H1 (cell line): ENCODE measurements around the gene SHQ1. TPM values are rescaled to one million over a fixed set of nuclear protein-coding genes. Genes with fewer than 3 reads are reported as not detected.

Experiments used
- CBX5 ChIP-seq: fragments of 300-800, 300-1000 bp; sonication (generic); IDR thresholded peaks from 2 replicates; pipeline ENCODE4 v1.7.1; 2016; ENCODE audit warnings: antibody characterized with exemption, low read length, low read depth
- KDM4A ChIP-seq: IDR thresholded peaks from one replicate; pipeline ENCODE4 v1.7.1; 2012; ENCODE audit warnings: low read depth, mild to moderate bottlenecking, moderate library complexity, low read length, inconsistent platforms; ENCODE audit not compliant: severe bottlenecking
- SP2 ChIP-seq: IDR thresholded peaks from 2 replicates; pipeline ENCODE4 v1.6.1; 2012; ENCODE audit warnings: mild to moderate bottlenecking, low read length, inconsistent platforms
- SUZ12 ChIP-seq: fragments of 200-600 bp; sonication (generic); IDR thresholded peaks from 2 replicates; pipeline ENCODE4 v1.6.1; 2012; ENCODE audit warnings: mild to moderate bottlenecking, inconsistent platforms, low read length, moderate library complexity, mixed read lengths
- polyA plus RNA-seq, 7 experiments: library from polyadenylated mRNA; depleted of rRNA in 3 of 7; stranded (reverse) in 5 of 7; unstranded in 2 of 7; fragments of >200 nt in 5 of 7; fragments of 200-250 nt in 2 of 7; gene quantifications; 1 replicate in 5 of 7; 2 replicates in 1 of 7; 4 replicates in 1 of 7; pipeline versions ENCODE4 v1.2.1 to v1.2.3, GENCODE V29; 2011 to 2013; ENCODE audit warnings: missing spikeins in 2 of 7, mixed read lengths in 2 of 7
- total RNA-seq: library from RNA; stranded (reverse); fragmentation: NEBNext Ultra II Directional; extraction: Animal tissue kit (Norgen Biotek cat#: 25700); gene quantifications from 2 replicates; pipeline ENCODE4 v1.2.1, GENCODE V29; 2021
- TF ChIP-seq, protein P1 (sequence below), 3 experiments: IDR thresholded peaks; 1 replicate in 2 of 3; 2 replicates in 1 of 3; pipeline versions ENCODE4 v1.5.1 to v1.6.1; 2011; ENCODE audit warnings: low read length in 3 of 3, mild to moderate bottlenecking in 3 of 3, inconsistent platforms in 2 of 3, low read depth in 1 of 3, moderate library complexity in 1 of 3; ENCODE audit not compliant: insufficient read depth in 1 of 3; ENCODE audit errors: control extremely low read depth in 1 of 3

Gene SHQ1
- total and polyA plus RNA-seq, 2 of the 8 experiments (the other 6 are each of a cell fraction or from before 2014, with no cell fraction given): 10.7 to 34.4 TPM

DNA sequence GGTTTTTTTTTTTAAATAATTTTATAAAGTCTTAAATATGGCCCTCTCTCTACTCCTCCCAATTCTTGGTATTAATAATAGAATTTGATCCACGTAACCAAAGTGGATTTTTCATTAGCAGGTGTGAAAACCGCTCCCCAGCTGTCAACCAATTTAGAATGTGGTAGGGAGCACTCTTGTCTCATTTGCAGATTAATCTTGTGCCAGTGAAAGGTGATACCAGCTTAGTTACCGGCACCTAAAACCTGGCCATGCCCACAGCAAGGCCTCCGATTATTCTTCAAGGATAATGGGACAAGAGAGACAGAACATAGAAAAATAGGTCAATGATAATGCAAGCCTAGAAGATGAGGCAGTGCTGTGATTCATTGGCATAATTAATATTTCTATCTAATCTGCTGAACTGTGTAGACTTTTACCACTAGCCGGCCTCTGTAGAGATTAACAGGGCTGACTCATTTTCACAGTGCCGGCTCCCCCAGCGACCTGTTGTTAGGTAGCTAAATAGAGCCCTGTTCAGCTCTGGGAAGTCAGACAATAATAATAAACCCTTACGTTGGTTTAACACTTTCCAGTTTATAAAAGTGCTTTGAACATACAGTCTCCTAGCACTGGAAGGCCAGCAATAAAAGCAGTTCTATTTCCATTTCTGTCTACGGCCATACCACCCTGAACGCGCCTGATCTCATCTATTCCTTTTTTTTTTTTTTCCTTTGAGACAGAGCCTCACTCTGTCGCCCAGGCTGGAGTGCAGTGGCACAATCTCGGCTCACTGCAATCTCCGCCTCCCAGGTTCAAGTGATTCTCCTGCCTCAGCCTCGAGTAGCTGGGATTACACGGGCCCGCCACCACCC lies 102.9 kb downstream of the SHQ1 start (continued):
- TF ChIP-seq CBX5 (no peak), SP2 (no peak), KDM4A (no peak), SUZ12 (no peak)
- TF ChIP-seq, protein P1, sequence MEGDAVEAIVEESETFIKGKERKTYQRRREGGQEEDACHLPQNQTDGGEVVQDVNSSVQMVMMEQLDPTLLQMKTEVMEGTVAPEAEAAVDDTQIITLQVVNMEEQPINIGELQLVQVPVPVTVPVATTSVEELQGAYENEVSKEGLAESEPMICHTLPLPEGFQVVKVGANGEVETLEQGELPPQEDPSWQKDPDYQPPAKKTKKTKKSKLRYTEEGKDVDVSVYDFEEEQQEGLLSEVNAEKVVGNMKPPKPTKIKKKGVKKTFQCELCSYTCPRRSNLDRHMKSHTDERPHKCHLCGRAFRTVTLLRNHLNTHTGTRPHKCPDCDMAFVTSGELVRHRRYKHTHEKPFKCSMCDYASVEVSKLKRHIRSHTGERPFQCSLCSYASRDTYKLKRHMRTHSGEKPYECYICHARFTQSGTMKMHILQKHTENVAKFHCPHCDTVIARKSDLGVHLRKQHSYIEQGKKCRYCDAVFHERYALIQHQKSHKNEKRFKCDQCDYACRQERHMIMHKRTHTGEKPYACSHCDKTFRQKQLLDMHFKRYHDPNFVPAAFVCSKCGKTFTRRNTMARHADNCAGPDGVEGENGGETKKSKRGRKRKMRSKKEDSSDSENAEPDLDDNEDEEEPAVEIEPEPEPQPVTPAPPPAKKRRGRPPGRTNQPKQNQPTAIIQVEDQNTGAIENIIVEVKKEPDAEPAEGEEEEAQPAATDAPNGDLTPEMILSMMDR (IDR thresholded peaks at IDR 0.05; ENCODE audit: control extremely low read depth in 1 of 3, insufficient read depth in 1 of 3, low read depth in 1 of 3, low read length in 3 of 3): no peak
